GM18907 (cell line): Measurements from ENCODE around the gene MESP1.

Source experiments
- ATAC-seq: cut with Tn5 transposase; IDR thresholded peaks from one replicate; pipeline ENCODE4 v1.9.1; 2021; ENCODE audit warnings: mild to moderate bottlenecking, moderate library complexity; ENCODE audit not compliant: unreplicated experiment

Gene MESP1

DNA sequence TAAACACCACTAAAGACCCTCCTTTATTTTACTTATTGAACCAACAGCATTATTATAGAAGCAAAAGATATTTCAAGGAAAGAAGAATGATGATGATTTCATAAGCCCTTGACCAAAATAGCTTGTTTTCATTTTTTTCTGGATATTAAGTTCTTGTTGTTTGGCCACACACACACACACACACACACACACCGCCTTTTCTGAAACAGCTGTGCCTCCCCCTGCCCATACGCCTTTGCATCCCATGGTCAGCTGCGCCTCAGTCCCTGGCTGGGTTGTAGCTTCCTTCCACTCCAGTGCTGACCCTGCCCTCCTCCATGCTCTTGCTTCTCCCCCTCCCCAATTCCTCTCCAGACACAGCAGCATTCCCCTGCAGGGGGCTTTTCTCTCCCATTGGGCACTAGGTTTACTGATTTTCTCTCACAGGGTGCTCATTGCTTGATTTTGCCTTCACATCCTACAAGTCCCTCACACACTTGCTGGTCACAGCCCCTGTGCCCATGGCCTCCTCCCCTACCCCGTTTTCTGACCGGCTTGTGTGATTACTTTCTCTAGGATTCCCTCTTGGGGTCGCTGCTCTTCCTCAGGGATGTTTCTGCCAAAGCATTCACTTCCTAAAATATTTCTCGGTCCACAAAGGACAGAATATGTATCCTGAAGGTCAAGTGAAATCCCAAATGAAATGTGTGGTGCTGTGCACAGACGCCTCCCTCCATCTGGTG is 18.4 kb downstream of the MESP1 start:
- no peak for ATAC-seq

DNA sequence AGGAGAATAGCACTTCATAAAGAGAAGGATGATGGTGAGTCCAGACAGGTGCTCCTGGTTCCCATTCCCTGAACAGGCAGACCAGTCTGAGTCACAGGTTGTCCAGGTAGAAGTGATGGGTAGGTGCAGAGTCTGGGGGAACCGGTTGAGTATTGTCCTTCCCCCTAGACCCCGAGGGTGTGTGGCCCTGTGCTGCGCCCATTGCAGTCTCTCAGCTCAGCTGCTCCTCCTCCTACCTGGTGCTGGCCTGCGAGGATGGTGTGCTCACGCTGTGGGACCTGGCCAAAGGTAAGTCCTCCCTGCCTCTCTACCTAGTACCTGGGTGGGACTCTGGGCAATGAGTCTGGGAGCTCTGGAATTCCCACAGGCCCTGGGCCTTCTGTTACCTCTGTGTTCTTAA is 19.8 kb downstream of the MESP1 start:
- ATAC-seq = no peak

DNA sequence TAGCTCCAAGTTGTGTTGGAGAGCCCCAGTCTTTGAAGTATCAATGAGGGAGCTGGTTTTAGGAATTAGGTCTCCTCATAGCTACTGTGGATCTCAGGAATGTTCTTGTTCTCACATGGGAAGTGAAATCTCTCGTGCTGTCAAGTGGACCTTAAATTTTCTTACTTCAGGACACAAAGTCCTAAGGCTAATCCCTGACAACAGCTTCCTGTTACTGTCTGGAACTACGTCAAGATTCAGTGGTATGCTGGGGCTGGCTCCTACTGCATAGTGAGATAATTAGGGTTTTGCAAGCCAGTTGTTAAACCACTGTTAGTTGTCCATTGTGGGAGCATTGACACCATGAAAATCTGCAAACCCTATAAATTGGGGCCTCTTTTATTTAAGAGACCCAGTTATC is 22.8 kb downstream of the MESP1 start:
- ATAC-seq = no peak

DNA sequence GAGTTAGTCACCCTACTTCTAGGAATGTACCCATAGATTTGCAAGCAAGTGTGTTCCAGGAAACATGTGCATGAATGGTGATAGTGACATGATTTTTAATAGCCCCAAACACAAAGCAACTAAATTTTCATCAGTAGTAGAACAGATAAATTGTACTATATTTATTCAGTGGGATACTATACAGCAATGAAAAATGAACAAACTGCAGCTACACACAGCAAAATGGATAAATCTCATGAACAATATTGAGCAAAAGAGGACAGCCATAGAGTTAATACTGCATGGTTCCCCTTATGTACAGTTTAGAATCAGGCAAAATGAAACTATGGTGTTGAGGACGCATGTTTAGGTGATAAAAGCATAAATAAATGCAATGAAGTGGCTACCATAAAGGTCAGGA is 26.0 kb downstream of the MESP1 start:
- ATAC-seq = no peak

DNA sequence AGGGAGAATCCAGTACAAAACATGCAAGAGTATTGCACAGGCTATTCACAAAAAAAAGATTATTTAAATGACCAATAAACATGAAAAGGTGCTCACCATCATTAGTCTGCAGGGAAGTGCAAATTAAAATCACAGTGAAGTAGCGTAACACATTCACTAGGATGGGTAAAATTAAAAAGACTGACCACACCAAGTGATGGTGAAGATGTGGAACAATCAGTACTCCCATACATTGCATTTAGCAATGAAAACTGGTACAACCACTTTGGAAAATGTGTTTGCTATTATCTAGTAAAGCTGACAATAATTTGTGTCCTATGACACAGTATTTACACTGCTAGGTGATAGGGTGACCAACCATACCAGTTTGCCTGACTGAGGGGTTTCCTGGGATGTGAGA is 26.4 kb downstream of the MESP1 start:
- no peak for ATAC-seq

DNA sequence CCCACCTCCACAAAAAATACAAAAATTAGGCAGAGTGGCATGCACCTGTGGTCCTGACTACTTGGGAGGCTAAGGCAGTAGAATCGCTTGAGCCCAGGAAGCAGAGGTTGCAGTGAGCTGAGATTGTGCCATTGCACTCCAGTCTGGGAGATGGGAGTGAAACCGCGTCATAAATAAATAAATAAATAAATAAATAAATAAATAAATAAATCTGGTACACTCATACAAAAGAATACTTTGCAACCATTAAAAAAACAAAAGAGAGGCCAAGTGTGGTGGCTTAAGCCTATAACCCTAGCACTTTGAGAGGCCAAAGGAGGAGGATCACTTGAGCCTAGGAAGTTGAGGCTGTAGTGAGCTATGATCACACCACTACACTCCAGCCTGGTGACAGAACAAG is 28.0 kb downstream of the MESP1 start:
- no peak for ATAC-seq

DNA sequence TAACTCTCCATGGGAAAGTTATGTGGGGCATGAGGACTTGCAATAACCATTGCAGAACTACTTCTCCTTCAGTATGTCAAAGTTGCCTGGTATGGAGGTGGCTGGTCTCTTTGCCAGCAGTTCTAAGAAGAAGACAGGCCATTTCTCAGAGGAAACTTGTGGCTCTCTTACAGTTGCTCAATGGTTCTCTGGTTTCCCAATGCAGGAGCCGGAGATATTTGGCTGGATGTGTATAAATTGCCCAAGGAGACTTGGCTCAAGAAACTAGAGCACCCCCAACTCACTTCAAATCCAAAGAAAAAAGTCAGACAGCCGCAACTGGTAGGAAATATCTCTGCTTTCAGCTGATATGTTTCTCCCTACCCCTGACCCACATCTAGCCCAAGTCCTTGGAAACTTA is 36.3 kb downstream of the MESP1 start:
- no peak for ATAC-seq

DNA sequence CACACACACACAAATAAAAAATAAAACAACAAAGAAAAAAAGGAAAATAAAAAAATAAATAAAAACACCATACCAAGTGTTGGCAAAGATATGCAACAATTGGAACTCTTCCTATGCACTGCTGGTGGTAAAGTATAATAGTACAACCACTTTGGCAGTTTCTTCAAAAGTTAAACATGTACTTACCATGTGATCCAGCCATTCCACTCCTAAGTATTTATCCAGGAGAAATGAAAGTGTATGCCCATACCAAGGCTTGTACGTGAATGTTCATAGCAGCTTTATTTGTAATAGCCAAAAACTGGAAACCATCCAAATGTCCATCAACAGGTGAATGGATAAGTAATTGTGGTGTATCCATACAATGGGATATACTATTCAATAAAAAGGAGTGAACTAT is 43.5 kb downstream of the MESP1 start:
- ATAC-seq = no peak

DNA sequence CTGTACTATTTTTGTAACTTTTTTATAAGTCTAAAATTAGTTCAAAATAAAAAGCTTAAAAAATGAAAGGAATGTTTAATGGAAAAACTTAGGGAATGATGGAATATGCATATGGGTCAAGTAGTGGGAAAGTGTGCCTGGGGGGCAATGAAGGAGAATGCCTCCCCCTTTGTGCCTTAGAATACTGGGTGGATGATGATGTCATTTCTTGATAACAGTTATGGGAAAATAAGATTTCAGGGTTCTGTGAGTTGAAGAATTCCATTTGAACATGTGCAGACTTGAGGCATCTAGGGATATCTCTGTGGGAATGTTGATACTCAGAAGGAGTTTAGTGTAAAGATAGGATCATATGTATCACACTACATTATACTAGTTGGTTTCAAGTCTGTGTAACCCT is 46.6 kb downstream of the MESP1 start:
- ATAC-seq = no peak
